ENCODE measurements around the gene EMSY.

EMSY gene

DNA sequence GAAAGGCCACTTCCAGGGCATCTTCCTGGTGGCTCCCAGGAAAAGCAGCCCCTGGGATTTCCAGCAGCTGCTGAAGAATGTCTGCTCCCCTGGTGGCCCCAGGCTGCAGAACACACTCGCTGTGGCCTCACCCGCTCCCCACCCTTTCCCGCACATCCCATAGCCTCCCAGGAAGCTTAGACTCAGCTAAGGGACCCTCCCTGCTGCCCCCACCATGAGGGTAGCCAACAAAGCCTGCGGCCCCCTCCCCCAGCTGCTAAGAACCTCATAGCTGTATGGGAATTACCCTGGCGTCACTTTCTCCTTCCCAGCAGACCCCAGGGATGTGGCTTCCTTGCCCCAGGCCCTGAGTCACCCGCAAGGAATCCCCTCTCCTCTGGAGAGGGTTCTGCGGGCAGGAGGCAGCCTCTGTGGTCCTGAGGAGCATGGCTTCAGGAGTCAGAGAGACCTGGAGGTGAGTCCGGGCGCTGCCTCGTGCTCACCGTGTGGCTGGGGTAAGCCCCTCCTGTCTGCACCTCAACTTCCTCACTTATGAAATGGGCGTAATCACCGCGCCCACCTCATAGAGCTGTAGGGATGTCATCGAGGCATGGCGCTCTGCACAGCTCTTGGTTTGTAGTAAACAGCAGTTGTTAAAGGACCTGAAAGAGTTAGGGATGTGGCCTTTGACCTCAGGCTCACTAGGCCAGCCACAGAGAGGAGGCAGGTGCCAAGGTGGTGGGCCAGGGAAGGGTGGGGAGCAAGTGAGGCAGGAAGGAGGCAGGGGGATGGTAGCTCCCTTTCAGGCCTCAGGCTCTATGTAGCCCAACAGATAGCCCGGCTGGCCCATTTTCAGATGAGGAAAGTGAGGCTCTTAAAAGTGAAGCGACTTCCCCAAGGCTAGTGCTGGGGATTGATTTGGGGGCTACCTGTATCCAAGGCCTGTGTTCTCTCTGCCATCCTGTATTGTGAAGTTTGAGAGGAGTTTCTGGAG lies 154.5 kb downstream of the EMSY start:
- no peak for DNase-seq (ENCODE audit: low read depth)
- TF ChIP-seq, protein P1, sequence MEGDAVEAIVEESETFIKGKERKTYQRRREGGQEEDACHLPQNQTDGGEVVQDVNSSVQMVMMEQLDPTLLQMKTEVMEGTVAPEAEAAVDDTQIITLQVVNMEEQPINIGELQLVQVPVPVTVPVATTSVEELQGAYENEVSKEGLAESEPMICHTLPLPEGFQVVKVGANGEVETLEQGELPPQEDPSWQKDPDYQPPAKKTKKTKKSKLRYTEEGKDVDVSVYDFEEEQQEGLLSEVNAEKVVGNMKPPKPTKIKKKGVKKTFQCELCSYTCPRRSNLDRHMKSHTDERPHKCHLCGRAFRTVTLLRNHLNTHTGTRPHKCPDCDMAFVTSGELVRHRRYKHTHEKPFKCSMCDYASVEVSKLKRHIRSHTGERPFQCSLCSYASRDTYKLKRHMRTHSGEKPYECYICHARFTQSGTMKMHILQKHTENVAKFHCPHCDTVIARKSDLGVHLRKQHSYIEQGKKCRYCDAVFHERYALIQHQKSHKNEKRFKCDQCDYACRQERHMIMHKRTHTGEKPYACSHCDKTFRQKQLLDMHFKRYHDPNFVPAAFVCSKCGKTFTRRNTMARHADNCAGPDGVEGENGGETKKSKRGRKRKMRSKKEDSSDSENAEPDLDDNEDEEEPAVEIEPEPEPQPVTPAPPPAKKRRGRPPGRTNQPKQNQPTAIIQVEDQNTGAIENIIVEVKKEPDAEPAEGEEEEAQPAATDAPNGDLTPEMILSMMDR (IDR thresholded peaks at IDR 0.05; ENCODE audit: insufficient read depth, low read depth, low read length, missing control alignments), result no peak
- H3K4me3 ChIP-seq (ENCODE audit: low read length), result no peak overlapping the region

DNA sequence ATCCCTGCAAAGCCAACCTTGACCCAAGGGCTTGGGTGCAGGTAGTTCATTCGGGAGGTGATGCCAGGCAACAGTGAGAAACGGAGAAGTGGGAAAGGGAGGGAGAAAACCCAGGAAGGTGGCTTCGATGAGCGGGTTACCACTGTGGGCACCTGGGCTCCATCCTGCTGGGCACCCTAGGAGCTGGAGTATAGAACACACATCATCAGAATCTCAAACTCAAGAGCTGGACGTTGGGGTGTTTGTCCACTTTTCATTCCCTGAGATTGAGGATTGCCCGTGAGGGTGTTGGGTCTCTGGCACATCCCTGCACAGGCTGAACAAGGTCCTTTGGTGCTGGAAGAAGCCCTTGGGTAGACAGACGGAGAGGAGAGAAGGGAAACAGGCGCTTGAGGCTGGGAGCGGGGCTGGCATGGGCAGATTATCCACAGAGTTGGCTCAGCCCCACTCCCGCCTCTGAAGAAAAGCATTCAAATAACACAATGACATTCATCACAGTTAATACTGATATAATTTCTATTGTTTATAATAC lies 155.4 kb downstream of the EMSY start:
- TF ChIP-seq, protein P1 (IDR thresholded peaks at IDR 0.05; ENCODE audit: insufficient read depth, low read depth, low read length, missing control alignments), result no peak
- no peak for DNase-seq (ENCODE audit: low read depth)
- no peak overlapping the region for H3K4me3 ChIP-seq (ENCODE audit: low read length)

DNA sequence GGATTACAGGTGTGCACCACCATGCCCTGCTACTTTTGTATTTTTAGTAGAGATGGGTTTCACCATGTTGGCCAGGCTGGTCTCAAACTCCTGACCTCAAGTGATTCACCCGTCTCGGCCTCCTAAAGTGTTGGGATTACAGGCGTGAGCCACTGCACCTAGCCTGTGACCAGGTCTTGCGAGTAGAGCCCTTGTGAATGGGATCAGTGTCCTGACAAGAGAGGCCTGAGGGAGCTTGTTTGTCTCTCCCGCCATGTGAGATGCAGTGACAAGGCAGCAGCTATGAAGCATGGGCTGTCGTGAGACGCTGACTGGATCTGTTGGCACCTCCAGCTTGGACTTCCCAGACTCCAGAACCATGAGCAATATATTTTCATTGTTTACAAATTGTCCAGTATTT lies 156.5 kb downstream of the EMSY start:
- H3K4me3 ChIP-seq (ENCODE audit: low read length), result no peak overlapping the region
- no peak for DNase-seq (ENCODE audit: low read depth)
- TF ChIP-seq, protein P1 (IDR thresholded peaks at IDR 0.05; ENCODE audit: insufficient read depth, low read depth, low read length, missing control alignments), result no peak

DNA sequence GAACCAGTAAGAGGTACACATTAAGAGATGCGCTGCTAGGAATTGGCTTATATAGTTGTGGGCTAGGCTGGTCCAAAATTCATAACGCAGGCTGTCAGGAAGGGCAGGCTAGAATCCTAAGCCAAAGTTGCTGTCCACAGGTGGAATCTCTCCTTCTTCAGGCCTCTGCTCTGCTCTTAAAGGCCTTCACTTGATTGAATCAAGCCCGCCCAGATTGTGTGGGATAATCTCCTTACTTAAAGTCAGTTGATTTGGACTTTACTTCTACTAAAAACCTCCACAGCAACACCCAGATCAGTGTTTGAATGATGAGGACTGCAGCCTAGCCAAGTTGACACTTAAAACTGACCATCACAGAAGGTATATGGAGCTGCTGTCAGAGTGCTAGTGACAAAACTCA lies 156.9 kb downstream of the EMSY start:
- TF ChIP-seq, protein P1 (IDR thresholded peaks at IDR 0.05; ENCODE audit: insufficient read depth, low read depth, low read length, missing control alignments), result no peak
- no peak for DNase-seq (ENCODE audit: low read depth)
- H3K4me3 ChIP-seq (ENCODE audit: low read length), result no peak overlapping the region

DNA sequence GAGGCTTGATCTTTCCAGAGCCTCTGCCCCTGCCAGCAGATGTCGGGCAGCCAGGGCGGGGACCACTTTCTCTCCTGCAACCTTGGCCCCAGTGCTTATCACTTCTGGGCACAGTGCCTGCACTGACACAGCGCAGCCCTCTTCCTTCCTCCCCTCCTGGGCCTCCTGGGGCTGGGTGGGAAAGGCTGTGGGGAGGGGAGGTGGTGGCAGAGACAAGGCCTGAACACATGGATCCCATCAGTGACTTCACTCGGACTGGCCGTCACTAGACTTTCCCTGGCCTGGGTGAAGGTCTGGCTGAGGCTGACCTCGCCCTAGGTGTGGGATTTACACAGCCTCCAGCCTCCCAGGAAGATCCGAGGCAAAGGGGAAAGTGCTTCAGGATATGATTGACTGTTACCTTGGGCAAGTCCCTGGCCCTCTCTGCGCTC lies 157.6 kb downstream of the EMSY start:
- H3K4me3 ChIP-seq (ENCODE audit: low read length), result no peak overlapping the region
- no peak for DNase-seq (ENCODE audit: low read depth)
- TF ChIP-seq, protein P1 (IDR thresholded peaks at IDR 0.05; ENCODE audit: insufficient read depth, low read depth, low read length, missing control alignments), result no peak
